GM19438 (cell line): ENCODE data around the gene SLC7A9.

Experiments used
- ATAC-seq: cut with Tn5 transposase; IDR thresholded peaks from one replicate; pipeline ENCODE4 v1.9.1; 2021; ENCODE audit warnings: low read depth; ENCODE audit not compliant: unreplicated experiment

SLC7A9 gene

DNA sequence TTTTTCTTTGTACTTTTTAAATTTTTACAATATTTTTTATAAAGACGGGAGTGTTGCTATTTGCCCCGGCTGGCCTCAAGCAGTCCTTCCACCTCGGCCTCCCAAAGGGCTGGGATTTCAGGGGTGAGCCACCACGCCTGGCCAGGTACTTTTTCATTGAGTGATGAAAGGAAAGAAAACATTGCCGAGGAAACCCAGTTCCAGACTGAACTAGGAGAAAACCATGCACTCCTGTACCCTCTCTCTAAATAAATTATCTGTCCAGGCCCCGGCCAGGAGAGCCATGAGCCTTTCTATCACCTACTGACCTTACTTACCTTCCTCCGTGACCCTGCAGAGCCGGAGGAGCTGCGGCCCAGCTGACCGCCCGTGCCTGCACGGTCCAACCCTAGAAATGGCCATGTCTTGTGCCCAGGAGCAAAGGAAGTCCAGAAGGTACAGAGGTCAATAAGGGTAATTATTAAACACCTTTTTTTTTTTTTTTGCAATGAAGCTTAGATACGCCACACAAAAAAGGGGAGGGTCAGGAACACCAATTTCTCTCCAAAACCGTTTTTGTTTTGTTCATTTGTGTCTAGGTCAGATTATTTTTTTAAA is at the start of gene SLC7A9:
TSS of gene SLC7A9 (minus strand) at position 399 of the 597 bp plus-strand sequence. CDS start 1,233 bp downstream, outside the sequence.
- ATAC-seq = no peak

DNA sequence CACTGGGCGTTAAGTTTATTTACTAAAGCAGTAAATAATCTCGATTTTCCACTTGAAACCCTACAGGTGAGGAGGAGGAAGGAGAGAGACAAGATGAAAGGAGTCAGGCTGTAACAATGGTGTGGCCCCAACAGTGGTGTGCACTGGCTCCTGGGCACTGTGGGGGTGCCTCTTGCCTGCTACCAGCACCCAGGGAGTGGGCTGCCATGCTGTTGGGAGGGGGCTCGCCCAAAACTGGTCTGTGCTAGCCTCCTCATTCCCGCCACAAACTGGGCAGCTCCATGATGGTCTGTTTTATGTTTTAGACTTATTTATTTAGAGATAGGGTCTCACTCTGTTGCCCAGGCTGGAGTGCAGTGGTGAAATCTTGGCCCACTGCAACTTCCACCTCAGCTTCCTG is 49.8 kb upstream of the SLC7A9 start:
- no peak for ATAC-seq

DNA sequence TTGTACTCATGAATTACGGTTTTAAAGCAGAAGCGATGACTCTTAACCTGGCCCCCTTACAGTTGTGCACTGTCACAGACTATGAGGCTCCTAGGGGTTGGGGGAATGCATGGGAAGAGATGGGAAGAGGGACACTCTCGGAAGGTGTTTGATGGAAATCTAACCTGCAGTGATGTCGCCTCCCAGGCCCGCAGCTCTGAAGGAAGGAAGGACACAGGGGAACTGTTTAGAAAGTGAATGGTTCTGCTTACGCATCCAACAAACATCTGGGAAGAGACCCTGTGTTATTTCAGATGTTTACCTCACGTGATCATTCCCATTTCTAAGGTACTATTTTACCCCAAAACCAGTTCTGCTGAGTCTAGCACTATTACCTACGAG is 48.0 kb upstream of the SLC7A9 start:
- no peak for ATAC-seq

DNA sequence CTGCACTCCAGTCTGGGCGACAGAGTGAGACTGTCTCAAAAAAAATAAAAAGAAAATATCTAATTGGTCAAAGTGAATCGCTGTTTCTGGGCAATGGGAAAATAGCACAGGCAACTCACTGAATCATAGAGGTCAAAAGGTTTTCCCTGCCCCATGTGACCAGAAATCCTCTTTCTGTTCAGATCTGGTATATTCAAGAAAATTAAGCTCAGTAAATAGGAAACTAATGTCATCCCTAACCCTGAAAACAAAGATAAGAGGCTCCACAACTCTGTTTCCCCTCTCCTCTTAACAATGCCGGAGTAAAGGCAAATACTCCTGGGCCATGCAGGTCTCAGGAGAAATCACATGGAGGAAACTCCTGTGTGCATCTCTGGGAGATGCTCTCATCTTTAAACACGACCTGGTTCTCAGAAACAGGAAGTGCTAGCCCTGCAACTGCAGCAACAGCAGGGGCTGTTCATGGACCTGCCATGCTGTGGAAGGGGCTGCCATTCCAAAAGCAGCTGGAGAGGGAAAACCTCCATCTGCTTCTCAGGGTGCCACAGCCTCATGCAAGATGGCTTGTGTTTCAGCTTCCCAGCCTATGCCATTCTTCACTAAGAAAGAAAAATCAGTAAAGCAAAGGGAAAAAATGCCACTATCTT is 47.5 kb upstream of the SLC7A9 start:
- no peak for ATAC-seq

DNA sequence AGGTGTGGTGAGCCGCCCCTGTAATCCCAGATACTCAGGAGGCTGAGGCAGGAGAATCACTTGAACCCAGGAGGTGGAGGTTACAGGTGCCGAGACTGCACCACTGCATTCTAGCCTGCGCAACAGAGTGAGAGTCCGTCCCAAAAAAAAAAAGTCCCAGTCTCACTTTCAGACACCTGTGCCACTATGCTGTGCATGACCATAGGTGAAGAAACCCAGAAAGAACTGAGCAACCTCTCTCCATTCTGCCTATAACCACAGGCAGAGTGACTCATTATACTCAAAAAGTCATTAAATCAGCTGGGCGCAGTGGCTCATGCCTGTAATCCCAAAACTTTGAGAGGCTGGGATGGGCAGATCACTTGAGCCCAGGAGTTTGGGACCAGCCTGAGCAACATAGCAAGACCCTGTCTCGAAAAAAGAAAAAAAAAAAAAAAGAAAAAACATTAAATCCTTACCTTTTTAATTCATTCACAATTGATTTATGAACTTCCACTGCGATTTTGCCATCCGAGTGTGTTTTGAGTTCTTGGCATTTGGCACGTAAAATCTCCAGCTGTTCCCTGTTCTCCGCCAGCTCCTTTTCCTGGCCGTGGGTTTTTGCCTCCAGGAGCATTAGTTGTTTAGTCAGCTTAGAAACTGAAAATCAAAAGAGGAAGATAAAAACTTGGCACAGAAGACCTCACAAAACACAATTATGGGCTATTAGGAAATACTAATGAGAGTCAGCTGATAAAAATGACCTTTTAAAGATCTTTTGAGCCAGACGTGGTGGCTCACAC is 45.5 kb upstream of the SLC7A9 start:
- ATAC-seq = no peak

DNA sequence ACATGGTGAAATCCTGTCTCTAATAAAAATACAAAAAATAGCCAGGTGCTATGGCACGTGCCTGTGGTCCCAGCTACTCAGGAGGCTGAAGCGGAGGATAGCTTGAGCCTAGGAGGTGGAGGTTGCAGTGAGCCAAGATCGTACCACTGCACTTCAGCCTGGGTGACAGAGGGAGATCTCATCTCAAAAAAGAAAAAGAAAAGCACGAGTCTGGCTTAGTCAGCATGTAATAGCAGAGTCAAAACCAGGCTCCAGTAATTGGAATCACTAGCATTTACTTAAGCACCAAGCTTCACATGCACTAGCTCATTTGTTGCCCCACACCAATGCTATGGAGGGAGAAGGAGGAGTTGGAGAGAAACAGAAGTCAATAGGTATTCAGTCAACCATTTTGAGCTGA is 41.9 kb upstream of the SLC7A9 start:
- no peak for ATAC-seq

DNA sequence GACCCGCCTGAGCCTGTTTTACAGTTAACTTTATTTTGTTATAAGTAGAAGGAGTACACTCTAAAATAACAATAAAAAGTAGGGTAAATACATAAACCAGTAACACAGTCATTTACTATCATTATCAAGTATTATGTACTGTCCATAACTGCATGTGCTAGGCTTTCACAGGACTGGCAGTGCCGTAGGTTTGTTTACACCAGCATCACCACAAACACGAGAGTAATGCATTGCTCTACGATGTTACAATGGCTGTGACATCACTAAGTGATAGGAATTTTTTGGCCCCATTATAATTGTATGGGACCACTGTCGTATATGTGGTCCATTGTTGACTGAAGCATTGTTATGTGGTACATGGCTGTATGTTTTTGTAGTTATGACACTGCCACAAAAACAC is 41.3 kb upstream of the SLC7A9 start:
- ATAC-seq = no peak

DNA sequence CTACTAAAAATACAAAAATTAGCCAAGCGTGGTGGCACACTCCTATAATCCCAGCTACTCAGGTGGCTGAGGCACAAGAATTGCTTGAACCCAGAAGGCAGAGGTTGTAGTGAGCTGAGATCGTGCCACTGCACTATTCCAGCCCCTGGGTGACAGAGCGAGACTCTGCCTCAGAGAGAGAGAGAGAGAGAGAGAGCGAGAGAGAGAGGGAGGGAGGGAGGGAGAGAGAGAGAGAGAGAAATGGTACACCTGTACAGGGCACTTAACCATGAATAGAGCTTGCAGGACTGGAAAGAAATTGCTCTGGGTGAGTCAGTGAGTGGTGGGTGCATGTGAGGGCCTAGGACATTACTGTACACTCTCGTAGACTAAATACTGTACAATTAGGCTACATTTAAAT is 40.5 kb upstream of the SLC7A9 start:
- no peak for ATAC-seq

DNA sequence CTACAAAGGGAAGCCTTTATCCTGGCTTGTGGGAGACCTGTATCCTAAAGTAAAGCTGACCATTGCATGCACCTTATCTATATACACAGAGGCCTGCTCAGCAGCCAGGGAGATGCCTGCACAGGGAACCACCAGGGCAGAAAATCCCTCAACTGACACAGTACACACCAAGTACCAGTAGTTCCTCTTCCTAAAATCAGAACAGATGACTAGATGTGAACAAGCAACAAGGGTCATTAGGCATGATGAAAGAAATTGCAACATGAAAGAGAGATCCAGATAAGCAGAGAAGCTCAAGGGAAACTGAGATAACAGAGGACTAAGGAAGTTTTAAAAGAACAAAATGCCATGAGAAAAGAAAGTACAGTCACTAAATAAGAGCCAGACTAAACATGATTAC is 39.7 kb upstream of the SLC7A9 start:
- no peak for ATAC-seq

DNA sequence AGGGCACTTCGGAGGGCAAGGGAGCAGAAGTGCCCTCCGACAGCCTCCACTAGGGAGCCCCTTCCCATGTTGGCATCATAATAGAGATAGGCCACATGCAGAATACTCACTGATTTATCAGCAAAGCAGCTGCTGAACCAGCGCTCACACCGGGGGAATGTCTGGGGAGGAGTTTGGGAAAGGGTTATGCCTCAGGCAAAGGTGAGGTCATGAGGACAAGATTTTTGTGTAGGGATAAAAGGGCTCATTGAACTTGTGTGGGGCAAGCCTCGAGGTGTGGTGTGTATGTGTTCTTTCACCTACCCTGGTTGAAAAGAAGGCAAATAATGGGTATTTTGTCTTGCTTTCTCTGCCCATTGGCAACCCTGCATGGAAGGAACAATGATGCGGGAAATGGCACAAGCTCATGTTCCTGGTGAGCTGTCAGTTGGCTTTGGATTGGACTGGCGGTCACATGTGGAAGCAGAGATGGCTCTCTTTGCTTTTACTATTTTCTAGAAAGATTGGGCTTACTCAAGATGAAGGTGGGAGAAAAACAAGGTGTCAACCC is 39.1 kb upstream of the SLC7A9 start:
- no peak for ATAC-seq

DNA sequence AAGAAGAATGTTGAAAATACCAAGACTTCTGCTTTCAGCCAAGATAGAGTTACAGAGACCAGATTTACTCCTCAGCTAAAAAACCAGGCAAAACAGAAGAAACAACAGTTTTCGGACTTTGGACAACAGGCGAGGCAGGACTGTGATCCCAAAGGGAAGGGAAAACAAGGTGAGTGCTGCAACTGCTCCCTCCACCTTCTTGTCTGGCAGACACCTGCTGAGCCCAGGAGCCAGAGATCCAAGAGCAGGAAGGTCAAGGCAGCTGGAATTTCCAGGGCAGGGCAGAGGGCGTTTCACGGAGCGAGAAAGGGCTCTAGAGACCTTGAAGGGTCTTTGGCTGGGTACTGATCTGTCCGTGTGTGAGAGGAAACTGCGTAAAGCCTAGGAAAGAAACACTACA is 32.9 kb upstream of the SLC7A9 start:
- no peak for ATAC-seq

DNA sequence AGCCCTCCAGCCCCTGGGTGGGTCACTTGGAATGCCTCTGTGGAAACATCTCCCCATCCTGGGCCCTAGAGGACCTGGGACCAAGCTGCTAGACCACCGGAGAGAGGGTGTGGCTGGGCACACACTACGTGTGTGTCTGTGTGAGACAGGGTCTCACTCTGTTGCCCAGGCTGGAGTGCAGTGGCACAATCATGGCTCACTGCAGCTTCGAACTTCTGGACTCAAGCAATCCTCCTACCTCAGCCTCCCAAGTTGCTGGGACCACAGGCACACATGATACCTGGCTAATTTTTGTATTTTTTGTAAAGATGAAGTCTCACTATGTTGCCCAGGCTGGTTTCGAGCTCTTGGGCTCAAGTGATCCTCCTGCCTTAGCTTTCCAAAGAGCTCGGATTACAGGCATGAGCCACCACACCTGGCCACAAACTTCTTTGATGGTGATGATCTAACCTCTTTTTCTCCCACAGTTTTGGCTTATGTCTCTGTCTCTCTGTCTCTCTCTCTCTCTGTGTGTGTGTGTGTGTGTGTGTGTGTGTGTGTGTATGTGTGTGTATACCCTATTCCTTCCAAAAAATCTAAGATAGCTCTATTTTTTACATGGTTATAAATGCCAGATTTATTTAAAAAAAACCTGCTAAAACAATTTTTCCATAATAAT is 32.1 kb upstream of the SLC7A9 start:
- ATAC-seq = no peak

DNA sequence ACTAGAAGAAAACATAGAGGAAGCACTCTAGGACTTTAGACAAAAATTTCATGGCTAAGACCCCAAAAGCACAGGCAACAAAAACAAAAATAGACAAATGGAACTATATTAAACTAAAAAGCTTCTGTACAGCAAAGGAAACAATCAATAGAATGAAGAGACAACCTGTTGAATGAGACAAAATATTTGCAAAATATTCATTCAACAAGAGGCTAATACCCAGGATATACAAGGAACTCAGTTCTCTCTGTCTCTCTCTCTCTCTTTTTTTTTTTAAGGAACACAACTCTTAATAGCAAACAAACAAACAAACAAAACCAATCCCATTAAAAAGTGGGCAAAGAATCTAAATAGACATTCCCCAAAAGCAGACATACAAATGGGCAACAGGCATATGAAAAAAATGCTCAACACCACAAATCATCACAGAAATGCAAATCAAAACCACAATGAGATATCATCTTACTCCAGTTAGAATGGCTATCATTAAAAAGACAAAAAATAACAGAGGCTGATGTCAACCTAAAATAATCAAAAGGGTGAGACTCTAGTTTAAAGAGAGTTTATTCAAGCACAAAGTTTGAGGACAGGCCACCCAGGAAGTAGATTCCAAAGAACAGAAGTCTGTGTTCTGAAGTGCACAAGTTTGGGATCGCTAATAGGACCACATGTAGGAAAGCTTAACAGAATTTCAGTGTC is 27.1 kb upstream of the SLC7A9 start:
- ATAC-seq = no peak

DNA sequence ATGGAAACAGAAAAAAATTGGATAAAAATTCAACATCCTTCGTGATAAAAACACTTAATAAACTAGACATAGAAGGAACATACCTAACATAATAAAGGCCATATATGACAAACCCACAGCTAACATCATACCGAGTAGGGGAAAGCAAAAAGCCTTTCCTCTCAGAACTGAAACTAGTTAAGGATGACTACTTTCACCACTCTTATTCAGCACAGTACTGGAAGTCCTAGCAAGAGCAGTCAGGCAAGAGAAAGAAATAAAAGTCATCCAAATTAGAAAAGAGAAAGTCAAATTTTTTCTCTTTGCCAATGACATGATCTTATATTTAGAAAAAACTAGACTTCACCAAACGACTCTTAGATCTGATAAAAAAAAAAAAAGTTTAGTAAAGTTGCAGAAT is 25.8 kb upstream of the SLC7A9 start:
- ATAC-seq = no peak

DNA sequence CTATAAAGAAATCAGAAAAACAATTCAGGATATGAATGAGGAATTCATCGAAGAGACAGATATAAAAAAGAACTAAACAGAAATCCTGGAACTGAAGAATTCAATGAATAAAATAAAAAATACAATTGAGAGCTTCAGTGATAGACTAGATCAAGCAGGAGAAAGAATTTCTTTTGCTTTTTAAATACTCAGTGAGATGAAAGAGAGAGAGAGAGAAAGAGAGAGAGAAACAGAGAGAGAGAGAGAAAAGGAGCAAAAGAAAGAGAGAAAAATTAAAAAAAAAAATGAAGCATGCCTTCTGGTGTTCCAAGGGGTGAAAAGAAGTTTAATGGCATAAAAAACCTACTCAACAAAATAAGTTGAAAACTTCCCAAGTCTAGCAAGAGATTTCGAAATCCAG is 22.0 kb upstream of the SLC7A9 start:
- ATAC-seq = no peak

DNA sequence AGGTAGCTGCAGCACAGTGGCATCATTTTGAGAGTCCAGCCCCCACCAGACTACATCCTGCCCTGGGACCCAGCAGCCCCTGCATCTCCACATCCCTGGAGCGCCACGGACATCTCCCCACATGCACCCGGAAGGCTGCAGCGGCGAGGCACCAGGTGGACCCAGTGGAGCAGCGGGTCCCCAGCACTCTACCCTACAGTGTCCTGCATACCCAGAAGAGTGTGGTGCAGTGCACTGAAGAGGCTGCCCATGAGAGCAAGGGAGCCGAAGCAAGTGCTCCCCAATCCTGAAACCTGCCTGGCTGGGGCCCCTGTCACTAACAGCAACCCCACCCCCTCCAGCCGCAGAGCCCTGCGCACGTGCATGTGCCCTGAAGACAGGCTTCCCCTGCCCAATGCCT is 21.3 kb upstream of the SLC7A9 start:
- no peak for ATAC-seq

DNA sequence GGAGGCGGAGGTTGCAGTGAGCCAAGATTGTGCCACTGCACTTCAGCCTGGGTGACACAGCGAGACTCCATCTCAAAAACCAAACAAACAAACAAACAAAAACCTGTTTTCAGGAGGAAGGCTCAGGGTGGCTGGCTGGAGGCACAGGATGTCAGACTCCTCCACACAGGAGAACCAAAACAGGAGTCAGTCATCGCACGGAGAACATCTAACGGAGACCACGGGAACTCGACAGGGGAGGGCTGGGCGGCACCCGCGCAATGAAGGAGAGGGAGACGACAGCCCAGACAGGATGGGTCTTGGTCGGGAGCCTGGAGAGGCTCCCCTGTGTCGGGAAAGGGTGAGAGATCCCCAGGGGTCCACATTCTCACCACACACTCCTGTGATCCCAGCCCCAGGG is 20.8 kb upstream of the SLC7A9 start:
- no peak for ATAC-seq

DNA sequence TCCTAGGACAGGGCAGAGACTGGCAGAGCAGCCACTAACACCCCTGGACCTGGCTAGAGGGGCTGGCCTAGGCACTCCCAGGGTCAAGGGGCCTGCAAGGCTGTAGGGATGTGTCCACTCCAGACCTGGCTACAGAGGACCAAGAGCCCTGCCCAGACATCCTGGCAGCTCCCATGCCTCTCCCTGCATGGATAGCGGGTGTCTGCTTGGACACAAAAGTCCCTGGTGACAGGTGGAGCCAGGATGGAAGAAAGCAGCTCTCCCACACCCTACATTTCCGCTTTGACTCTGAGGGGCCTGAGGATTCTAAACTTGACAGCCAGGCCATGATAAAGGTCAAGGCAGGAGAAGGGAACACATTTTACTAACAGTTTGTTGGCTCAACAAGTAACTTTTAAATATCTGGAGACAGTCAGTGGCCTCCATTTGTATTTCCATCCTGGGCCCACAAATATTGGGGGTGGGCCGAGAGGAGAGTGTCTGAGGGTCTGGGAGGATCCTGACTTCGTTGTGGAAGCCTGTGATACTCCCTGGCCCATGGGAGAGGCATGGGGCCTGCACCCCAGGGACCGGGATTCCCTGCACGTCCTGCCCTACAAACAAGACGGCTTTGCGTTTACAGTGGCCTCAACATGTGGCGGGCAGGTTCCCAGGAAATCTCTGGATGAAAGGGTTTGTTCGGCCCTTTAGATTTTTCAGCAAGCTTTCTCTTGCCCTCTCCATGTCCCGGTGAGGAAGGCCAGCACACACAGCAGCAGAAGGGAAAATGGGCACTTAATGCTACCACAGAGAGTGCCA is 19.8 kb upstream of the SLC7A9 start:
- no peak for ATAC-seq

DNA sequence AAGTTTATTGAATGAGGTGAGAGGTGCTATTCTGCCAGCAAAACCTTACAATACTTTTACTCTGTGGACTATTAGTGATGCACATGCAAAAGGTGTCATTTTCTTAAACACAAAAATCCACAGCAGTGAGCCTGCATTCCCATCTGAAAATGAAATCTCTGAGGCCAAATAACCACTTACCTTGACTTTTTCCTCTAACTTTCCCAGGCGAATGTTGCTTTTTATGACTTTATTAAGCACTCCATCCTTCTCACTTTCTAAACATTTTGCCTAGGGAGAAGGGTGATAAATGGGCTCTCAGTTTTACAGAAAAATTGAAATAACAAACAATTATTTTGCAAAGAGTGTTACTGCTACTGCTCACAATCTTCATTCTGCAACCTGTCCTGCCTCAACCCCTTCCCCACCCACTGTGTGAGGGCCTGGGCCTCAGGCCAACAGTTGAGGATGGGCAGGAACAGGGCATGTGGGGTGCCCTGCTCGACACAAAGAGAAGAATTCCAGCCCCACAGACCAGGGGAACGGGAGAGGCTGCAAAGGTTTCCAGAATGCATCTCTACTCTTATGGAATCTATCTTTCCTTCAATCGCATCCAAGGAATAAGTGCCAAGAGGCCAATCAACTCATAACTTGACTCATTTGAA is 18.1 kb upstream of the SLC7A9 start:
- no peak for ATAC-seq
